ENCODE measurements around the gene TTC36.
"Not testable (repeated sequence)": the region's sequence is repeated elsewhere in the genome, so short reads cannot be mapped to it uniquely, and the experiment has no call there.

The TTC36 gene, protein sequence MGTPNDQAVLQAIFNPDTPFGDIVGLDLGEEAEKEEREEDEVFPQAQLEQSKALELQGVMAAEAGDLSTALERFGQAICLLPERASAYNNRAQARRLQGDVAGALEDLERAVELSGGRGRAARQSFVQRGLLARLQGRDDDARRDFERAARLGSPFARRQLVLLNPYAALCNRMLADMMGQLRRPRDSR

GRCh38 chr11:118527109-118527508 lies at the start of gene TTC36:
TTC36 (plus strand) TSS chr11:118527474; CDS start chr11:118527495, 21 bp downstream.
- DNase-seq = no peak

- DNase-seq = not testable (repeated sequence)
Observed at GRCh38 chr11:118481238-118481637, 46.0 kb upstream of the TTC36 start.

DNA sequence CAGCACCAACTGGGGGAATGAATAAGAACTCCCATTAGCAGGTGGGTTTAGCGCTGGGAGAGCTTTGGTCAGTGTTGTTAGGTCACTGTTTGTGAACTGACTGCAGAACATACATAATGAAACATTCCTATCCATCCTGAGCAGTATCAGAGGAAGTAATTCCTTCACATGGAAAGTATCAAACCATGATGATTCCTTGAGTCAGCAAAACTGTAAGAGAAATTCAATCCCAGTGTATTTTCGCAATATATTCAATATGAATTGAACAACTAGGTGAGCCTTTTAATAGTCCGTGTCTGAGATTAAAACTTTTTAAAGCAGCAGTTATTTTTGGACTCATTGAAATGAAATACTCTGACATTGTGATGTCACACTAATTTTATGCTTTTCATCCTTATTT lies 42.9 kb upstream of the TTC36 start:
- no peak for DNase-seq

DNA sequence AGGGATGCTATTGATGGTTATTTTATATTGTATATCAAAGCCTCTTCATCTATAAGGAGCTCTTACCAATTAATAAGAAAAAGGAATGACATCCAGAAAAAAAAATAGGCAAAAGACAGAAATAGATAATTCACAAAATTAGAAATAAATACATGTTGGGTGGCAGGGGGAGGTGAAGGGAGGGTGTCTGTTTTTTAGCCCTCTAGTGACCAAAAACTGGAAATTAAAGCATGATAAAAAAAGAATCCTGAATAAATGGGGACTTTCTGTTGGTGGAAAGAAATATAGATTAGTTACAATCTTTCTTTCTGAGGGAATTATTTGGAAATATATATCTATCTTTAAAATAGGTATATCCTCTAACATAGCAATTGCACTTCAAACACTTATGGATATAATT lies 42.0 kb upstream of the TTC36 start:
- DNase-seq = no peak

DNA sequence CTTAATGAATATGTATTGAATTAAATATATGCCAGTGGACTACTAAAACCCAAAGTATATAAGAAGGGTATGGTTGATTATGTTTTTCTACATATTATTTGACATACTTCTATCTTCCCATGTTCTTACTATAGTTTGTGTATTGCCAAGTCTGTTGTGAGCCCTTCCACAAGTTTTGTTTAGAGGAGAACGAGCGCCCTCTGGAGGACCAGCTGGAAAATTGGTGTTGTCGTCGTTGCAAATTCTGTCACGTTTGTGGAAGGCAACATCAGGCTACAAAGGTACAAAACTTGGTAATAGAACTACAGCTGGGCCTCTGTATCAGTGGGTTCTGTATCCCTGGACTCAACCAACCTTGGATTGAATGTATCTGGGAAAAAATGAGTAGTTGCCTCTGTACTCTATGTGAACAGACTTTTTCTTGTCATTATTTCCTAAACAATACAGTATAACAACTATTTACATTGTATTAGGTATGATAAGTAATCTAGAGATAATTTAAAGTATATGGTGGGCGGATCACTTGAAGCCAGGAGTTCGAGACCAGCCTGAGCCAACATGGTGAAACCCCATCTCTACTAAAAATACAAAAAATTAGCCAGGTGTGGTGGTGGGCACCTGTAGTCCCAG lies 38.7 kb upstream of the TTC36 start:
- no peak for DNase-seq

DNA sequence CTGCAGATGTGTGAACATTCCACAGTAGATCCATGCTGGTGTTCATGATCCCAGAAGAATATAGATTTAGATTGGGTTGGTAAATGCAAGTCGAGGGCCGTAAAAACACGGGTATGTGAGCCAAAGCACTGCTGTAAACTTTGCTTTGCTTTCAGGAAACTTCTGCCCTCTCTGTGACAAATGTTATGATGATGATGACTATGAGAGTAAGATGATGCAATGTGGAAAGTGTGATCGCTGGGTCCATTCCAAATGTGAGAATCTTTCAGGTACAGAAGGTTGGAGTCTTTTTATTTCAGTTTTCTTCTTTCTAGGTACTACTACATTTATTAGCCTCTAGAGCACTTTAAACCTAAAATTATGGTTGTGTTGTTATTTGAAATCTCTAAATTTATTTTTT lies 36.2 kb upstream of the TTC36 start:
- no peak for DNase-seq

DNA sequence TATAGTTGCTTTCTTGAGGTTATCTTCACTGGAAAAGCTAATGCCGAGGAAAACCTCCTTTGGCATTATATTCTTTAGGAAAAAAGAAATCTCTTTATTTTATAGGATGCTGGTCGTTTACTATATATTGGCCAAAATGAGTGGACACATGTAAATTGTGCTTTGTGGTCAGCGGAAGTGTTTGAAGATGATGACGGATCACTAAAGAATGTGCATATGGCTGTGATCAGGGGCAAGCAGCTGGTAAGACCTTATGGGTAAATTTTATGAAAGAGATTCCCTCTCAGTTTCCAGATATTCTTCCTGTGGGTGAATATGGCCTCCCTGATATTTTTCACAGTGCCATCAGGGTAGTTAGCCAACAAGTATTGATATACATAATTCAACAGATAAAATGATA lies 29.4 kb upstream of the TTC36 start:
- no peak for DNase-seq

GRCh38 chr11:118503216-118503615 lies 24.1 kb upstream of the TTC36 start:
- no peak for DNase-seq

GRCh38 chr11:118511601-118512000 lies 15.7 kb upstream of the TTC36 start:
- DNase-seq = no peak

- no peak for DNase-seq
Observed at GRCh38 chr11:118514103-118514502, 13.2 kb upstream of the TTC36 start.

GRCh38 chr11:118519549-118519948 lies 7.7 kb upstream of the TTC36 start:
- DNase-seq = no peak

- no peak for DNase-seq
Observed at GRCh38 chr11:118521892-118522311, 5.4 kb upstream of the TTC36 start.

DNA sequence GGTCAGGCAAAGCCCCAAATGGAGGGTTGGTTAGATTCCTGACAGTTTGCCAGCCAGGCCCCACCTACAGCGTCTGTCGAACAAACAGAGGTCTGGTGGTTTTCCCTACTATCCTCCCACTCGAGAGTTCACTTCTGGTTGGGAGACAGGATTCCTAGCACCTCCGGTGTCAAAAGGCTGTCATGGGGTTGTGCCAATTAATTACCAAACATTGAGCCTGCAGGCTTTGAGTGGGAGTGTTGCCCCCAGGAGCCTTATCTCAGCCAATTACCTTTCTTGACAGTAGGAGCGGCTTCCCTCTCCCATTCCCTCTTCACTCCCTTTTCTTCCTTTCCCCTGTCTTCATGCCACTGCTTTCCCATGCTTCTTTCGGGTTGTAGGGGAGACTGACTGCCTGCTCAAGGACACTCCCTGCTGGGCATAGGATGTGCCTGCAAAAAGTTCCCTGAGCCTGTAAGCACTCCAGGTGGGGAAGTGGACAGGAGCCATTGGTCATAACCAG lies 4.7 kb upstream of the TTC36 start:
- DNase-seq = no peak

GRCh38 chr11:118524356-118524755 lies 2.9 kb upstream of the TTC36 start:
- DNase-seq = no peak

- no peak for DNase-seq
Observed at GRCh38 chr11:118524757-118525470, 2.4 kb upstream of the TTC36 start.

GRCh38 chr11:118526688-118527087 lies 586 bp upstream of the TTC36 start:
- no peak for DNase-seq

GRCh38 chr11:118528511-118528910 lies 1.2 kb downstream of the TTC36 start:
- DNase-seq = no peak

DNA sequence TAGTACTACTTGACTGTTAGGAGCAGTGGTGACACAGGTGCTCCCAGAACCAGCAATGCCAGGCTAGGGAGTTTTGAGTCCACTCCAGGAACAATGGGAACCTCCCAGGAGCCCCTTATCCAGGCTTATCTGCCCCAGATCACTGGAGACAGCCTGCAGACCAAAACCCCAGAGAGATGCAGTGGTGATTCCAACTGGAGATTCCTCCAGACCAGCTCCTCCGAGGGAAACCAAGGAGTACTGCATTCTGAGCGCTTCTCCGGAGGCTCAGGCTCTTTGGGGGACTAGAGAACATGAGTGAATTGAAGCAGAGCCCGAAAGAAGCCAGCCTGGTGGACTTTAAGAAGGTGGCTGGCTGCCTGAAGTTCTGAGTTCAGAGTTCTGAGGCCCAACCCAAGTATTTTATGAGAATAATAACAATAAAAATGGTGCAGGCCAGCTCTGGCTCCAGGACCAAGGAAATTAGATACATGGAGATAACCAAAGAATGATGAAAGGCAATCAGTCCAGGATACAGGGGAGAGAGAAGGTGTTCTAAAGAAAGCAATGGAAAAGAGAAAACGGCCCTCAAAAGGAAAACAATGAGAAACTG lies 2.4 kb downstream of the TTC36 start:
- no peak for DNase-seq

GRCh38 chr11:118530180-118530682 lies 3.0 kb downstream of the TTC36 start:
- no peak for DNase-seq

DNA sequence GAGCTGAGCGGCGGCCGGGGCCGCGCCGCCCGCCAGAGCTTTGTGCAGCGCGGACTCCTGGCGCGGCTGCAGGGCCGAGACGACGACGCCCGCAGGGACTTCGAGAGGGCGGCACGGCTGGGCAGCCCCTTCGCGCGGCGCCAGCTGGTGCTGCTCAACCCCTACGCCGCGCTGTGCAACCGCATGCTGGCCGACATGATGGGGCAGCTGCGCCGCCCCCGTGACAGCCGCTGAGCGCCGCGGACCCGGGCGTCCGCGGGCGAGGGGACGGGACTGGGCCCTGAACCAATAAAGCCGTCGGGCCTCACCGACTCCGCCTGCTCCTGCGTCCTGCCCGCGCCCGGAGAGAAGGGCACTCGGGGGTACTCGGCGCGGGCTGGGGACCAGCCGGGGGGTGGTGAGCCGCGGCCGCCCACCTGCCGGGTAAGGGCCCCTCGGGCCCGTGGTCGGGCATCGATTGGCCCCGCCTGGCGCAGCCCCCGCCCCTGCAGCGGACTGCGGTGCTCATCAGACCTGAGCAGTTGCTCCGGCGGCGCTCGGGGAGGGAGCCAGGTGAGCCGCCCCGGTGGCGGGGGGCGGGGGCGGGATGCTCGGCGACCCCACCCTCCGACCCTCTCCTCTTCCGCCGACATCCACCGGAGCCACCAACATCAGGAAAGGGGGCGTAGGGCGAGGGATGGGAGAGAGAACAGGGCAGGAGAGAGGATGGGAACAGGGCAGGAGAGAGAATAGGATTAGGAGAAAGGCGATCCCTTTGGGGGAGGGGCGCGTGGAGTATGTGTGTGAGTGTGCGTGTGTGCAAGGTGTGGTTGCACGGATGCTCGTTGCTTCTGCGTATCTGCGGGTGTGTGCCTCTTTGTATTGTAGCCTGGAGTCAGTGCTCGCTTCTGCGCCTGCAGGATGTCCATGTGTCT lies 3.7 kb downstream of the TTC36 start, which contains the start of gene TMEM25:
TSS of gene TMEM25 (plus strand) at position 510 of the 914 bp plus-strand sequence. CDS start 610 bp downstream, outside the sequence.
- peak; percentile 39 for DNase-seq

DNA sequence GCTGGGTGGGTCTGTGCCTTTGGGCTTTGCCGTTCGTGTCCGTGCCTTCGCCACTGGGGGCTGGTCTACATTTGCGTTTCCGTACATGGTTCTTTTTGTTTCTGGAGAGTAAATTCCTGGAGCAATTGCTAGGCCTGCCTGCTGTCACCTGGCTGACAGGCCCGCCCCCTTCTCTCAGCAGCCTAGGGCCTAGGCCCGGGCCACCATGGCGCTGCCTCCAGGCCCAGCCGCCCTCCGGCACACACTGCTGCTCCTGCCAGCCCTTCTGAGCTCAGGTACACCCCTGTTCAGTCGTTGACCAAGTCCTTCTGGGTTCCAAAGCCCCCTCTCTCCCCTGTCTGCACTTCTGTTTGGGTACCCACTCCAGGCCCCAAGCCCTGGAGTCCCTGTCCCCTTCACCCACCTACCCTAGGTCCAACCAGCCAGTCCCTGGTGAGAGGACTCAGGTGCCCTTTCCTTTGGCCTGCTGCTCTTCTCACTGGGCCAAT lies 4.4 kb downstream of the TTC36 start:
- no peak for DNase-seq

GRCh38 chr11:118532091-118532490 lies 4.8 kb downstream of the TTC36 start:
- no peak for DNase-seq

Measured in T1000 (cell line).